C4-2B (cell line): ENCODE results near the gene LRRC32.

Source experiments
- CTCF ChIP-seq: fragments of 450-650 bp; conservative IDR thresholded peaks from 2 replicates; pipeline ENCODE4 v1.5.1; 2017; ENCODE audit warnings: mild to moderate bottlenecking
- ZFX ChIP-seq: fragments of 450-650 bp; IDR thresholded peaks from 2 replicates; pipeline ENCODE4 v1.6.1; 2017

GRCh38 chr11:76705826-76706225, 35.3 kb upstream of the LRRC32 start:
- TF ChIP-seq CTCF (no peak), ZFX (no peak)
